ENCODE data around the gene TRAPPC6A. TPM values are rescaled to one million over a fixed set of nuclear protein-coding genes. Genes with fewer than 3 reads are reported as not detected.

The TRAPPC6A gene
- total and polyA plus RNA-seq, 9 donors: 1.8 to 33.7 (median 23.4) TPM

- Histone ChIP-seq H3K4me1 (ENCODE audit: insufficient read depth) (no peaks in the 10 kb centered on the region), H3K36me3 (no peaks in the 10 kb centered on the region), H3K9me3 (no peaks in the 10 kb centered on the region), H3K27ac (no peak overlapping the region), H3K4me3 (no peak overlapping the region), H3K27me3 (no peaks in the 10 kb centered on the region)
- DNase-seq: no peak
- TF ChIP-seq POLR2A (IDR thresholded peaks at IDR 0.05) (no peak), EP300 (IDR thresholded peaks at IDR 0.05) (no peak), CTCF (IDR thresholded peaks at IDR 0.05) (no peak)
- intact Hi-C loops (cut with DNase I): no loop called here
- WGBS, 3 donors: 71 to 85% (median 73%) methylated on average over 5 of the region's 5 CpGs
Measured at GRCh38 chr19:45128806-45129205, 49.2 kb downstream of the TRAPPC6A start.

- 79 to 94% (median 89%) methylated on average over 5 of the region's 5 CpGs for WGBS, 3 donors
- no peaks in the 10 kb centered on the region for H3K4me1 ChIP-seq (ENCODE audit: insufficient read depth)
- no peak overlapping the region for H3K27ac ChIP-seq
- no peak for DNase-seq
- no peak for TF ChIP-seq CTCF (IDR thresholded peaks at IDR 0.05)
- no peak overlapping the region for H3K4me3 ChIP-seq
- intact Hi-C loops (cut with DNase I): no loop called here
- H3K27me3 ChIP-seq: no peaks in the 10 kb centered on the region
- H3K36me3 ChIP-seq: no peaks in the 10 kb centered on the region
- H3K9me3 ChIP-seq: no peaks in the 10 kb centered on the region
Measured at GRCh38 chr19:45128146-45128545, 49.9 kb downstream of the TRAPPC6A start.

GRCh38 chr19:45126654-45127053 lies 51.4 kb downstream of the TRAPPC6A start:
- intact Hi-C loops (cut with DNase I): no loop called here

DNA sequence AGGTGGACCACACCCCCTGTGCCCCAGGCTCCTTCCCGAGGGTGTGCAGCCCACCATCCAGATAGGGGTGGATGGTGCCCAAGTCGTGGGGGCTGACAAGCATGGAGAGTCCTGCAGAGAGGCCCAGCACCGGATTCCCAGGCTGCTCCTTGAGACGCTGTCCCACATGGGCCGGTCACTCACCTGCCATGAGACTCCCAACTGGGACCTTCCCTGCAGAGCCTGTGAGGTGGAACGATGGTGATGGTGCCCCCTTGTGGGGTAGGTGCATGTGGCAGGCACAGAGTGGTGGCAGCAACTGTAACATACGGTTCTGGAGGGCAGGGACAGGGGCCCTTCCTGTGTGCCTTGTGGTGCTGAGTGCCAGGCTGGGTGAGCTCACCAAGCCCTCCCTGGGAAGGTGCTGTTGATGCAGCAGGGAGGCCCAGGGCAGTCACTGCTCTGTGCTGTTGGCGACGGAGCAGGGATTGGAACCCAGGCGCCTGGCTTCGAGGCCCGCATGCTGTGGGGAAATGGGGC lies 52.0 kb downstream of the TRAPPC6A start:
- intact Hi-C loops (cut with DNase I): no loop called here

More at GRCh38 chr19:45126654-45127053, 51.4 kb downstream of the TRAPPC6A start:
- Histone ChIP-seq H3K36me3 (no peaks in the 10 kb centered on the region), H3K9me3 (no peaks in the 10 kb centered on the region), H3K4me1 (ENCODE audit: insufficient read depth) (no peaks in the 10 kb centered on the region), H3K4me3 (no peak overlapping the region), H3K27ac (no peak overlapping the region), H3K27me3 (no peaks in the 10 kb centered on the region)
- TF ChIP-seq CTCF (IDR thresholded peaks at IDR 0.05) (no peak), POLR2A (IDR thresholded peaks at IDR 0.05) (no peak), EP300 (IDR thresholded peaks at IDR 0.05) (no peak)
- 91 to 95% (median 93%) methylated on average over 7 of the region's 7 CpGs for WGBS, 3 donors
- no peak for DNase-seq

More for the DNA sequence above, 52.0 kb downstream of the TRAPPC6A start:
- Histone ChIP-seq H3K36me3 (no peaks in the 10 kb centered on the region), H3K9me3 (no peaks in the 10 kb centered on the region), H3K4me1 (ENCODE audit: insufficient read depth) (no peaks in the 10 kb centered on the region), H3K27me3 (no peaks in the 10 kb centered on the region), H3K27ac (no peak overlapping the region), H3K4me3 (no peak overlapping the region)
- DNase-seq: peak in 1 of 5 donors; percentile 52
- 68 to 72% (median 68%) methylated on average over 12 of the region's 12 CpGs for WGBS, 3 donors
- TF ChIP-seq POLR2A (IDR thresholded peaks at IDR 0.05) (no peak), EP300 (IDR thresholded peaks at IDR 0.05) (no peak), CTCF (IDR thresholded peaks at IDR 0.05) (no peak)

Data from ovary (tissue), 9 donors.